HL-60 (cell line): ENCODE results near the gene LGALSL.
A peak's percentile ranks its signal among the peaks of the same experiment; 100 is the strongest.

Experiments used
- DNase-seq, 2 experiments: peaks; one replicate each; pipeline ENCODE4 v3.0.0-alpha.2; 2010 to 2020; ENCODE audit warnings: low read depth in 1 of 2, low spot score in 1 of 2
- H3K27ac ChIP-seq: fragments of 250-450 bp; sonication (Bioruptor Pico); replicated peaks from 2 replicates; pipeline ENCODE4 v1.5.1; 2020; ENCODE audit warnings: mild to moderate bottlenecking, moderate library complexity
- H3K27me3 ChIP-seq: fragments of 250-450 bp; sonication (Bioruptor Pico); 2 replicates; pipeline ENCODE4 v1.5.1; 2021; ENCODE audit warnings: mild to moderate bottlenecking, moderate library complexity; ENCODE audit not compliant: insufficient read depth, poor library complexity, severe bottlenecking
- H3K4me3 ChIP-seq: replicated peaks from 2 replicates; pipeline ENCODE4 v1.5.1; 2011; ENCODE audit warnings: mild to moderate bottlenecking, control low read depth, low read length; ENCODE audit not compliant: insufficient read depth
- CTCF ChIP-seq: IDR thresholded peaks from one replicate; pipeline ENCODE4 v1.5.1; 2011; ENCODE audit warnings: low read length, control low read depth, inconsistent platforms; ENCODE audit not compliant: insufficient read depth
- GABPA ChIP-seq: IDR thresholded peaks from 2 replicates; pipeline ENCODE4 v1.6.1; 2012; ENCODE audit warnings: low read depth
- POLR2AphosphoS5 ChIP-seq: IDR thresholded peaks from 2 replicates; pipeline ENCODE4 v1.6.1; 2012; ENCODE audit warnings: low read depth
- REST ChIP-seq: IDR thresholded peaks from 2 replicates; pipeline ENCODE4 v1.6.1; 2012; ENCODE audit warnings: low read depth; ENCODE audit not compliant: insufficient replicate concordance
- SPI1 ChIP-seq: IDR thresholded peaks from 2 replicates; pipeline ENCODE4 v1.6.1; 2012; ENCODE audit warnings: low read depth, mild to moderate bottlenecking, borderline replicate concordance

Gene LGALSL

GRCh38 chr2:64482765-64483504 is 29.0 kb downstream of the LGALSL start:
- no peak for DNase-seq

GRCh38 chr2:64485331-64485730 is 31.4 kb downstream of the LGALSL start:
- H3K27ac ChIP-seq = no peak overlapping the region
- TF ChIP-seq SPI1 = no peak
- no peak for TF ChIP-seq REST
- no peak for TF ChIP-seq POLR2AphosphoS5
- TF ChIP-seq CTCF = no peak
- TF ChIP-seq GABPA = no peak
- peak in 1 of 2 experiments; percentile 15 for DNase-seq
- H3K4me3 ChIP-seq = no peak overlapping the region
- no peaks in the 10 kb centered on the region for H3K27me3 ChIP-seq

More at GRCh38 chr2:64482765-64483504, 29.0 kb downstream of the LGALSL start:
- no peak for TF ChIP-seq CTCF
- TF ChIP-seq GABPA = no peak
- TF ChIP-seq SPI1 = no peak
- no peak for TF ChIP-seq REST
- no peak for TF ChIP-seq POLR2AphosphoS5
- H3K27me3 ChIP-seq = no peaks in the 10 kb centered on the region
- no peak overlapping the region for H3K27ac ChIP-seq
- no peak overlapping the region for H3K4me3 ChIP-seq

- no peak overlapping the region for H3K27ac ChIP-seq
- TF ChIP-seq CTCF (no peak), REST (no peak), GABPA (no peak), POLR2AphosphoS5 (no peak), SPI1 (no peak)
- H3K27me3 ChIP-seq = no peaks in the 10 kb centered on the region
- no peak overlapping the region for H3K4me3 ChIP-seq
- DNase-seq = peak in 1 of 2 experiments; percentile 15
These were observed 32.0 kb downstream of the LGALSL start for GRCh38 chr2:64485961-64486360.
